Activated CD4-positive, alpha-beta T cell treated with anti-CD3 and anti-CD28 coated beads for 36 hours (primary cell): ENCODE results near the gene WDR88. TPM values are rescaled to one million over a fixed set of nuclear protein-coding genes. Genes with fewer than 3 reads are reported as not detected.
A peak's percentile ranks its signal among the peaks of the same experiment; 100 is the strongest.
"Not testable (repeated sequence)": the region's sequence is repeated elsewhere in the genome, so short reads cannot be mapped to it uniquely, and the experiment has no call there.

Experiments used
- ATAC-seq: fragments of 200-7000 bp; cut with Tn5 transposase; one replicate; pipeline ENCODE4 v1.10.0; 2021; ENCODE audit warnings: mild to moderate bottlenecking, moderate library complexity
- CTCF ChIA-PET: fragments of 350-600 bp; sonication (Branson Sonifier 250); formaldehyde crosslinking; loops from one replicate; lab custom pipeline; 2021; ENCODE audit warnings: antibody characterized with exemption; lab: Charles Lee
- POLR2A ChIA-PET: fragments of 350-600 bp; sonication (Branson Sonifier 250); formaldehyde crosslinking; loops from one replicate; lab custom pipeline; 2021; ENCODE audit warnings: antibody characterized with exemption, inconsistent platforms; lab: Charles Lee
- DNase-seq: peaks from one replicate; pipeline ENCODE4 v3.0.0-alpha.2; 2020
- H3K27ac Mint-ChIP-seq: one replicate; pipeline ENCODE4 v1.8.0; 2021; ENCODE audit warnings: mixed read lengths
- H3K27me3 Mint-ChIP-seq: one replicate; pipeline ENCODE4 v1.8.0; 2021; ENCODE audit warnings: mixed read lengths
- H3K36me3 Mint-ChIP-seq: one replicate; pipeline ENCODE4 v1.8.0; 2021; ENCODE audit warnings: low read depth, mixed read lengths
- H3K4me1 Mint-ChIP-seq: one replicate; pipeline ENCODE4 v1.8.0; 2021; ENCODE audit warnings: mixed read lengths
- H3K4me3 Mint-ChIP-seq: one replicate; pipeline ENCODE4 v1.8.0; 2021; ENCODE audit warnings: mild to moderate bottlenecking, moderate library complexity, mixed read lengths
- H3K9me3 Mint-ChIP-seq: one replicate; pipeline ENCODE4 v1.8.0; 2021; ENCODE audit warnings: low read depth, mixed read lengths
- intact Hi-C, 2 experiments: fragments of 100-400 bp; cut with DNase I in 1 of 2; cut with micrococcal nuclease in 1 of 2; formaldehyde crosslinking; loops; one replicate each; pipeline versions ENCODE4 v1.14.2 to v1.15.1; 2022 to 2024; cut with DNase I, micrococcal nuclease
- total RNA-seq, 2 experiments: library from RNA; stranded (reverse); gene quantifications; one replicate each; pipeline ENCODE4 v1.2.3, GENCODE V29; 2021

Gene WDR88
- total RNA-seq, 2 experiments from 2014 or later = 0.21 TPM; not detected in 1

DNA sequence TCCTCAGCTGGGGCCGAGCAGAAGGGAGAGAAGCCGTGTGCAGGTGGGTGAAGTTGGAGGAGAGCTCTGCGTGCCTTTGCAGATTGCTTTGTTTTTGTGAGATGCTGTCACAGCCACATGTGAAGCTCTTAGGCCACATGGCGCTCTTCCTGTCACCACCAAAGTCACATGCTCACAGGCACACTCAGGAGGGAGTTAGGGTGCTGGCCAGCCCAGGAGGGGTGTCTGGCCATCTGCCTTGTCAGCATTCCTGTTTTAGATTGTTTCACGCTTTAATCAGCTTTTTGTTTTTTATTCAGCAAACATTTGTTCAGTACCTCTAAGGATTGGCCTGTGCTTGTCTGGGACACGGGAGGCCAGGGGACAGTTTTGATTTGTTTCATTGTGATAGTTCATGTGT is 29.0 kb upstream of the WDR88 start:
- intact Hi-C loops = no loop called here
- POLR2A ChIA-PET = no interaction called here
- no peaks in the 10 kb centered on the region for H3K4me1 Mint-ChIP-seq
- CTCF ChIA-PET = interaction anchor here (1.5 kb wide), 1 partner anchor 10 kb away, joined by 4 read pairs; no protein-coding TSS in a partner anchor
- peaks cover 36% of the 10 kb centered on the region for H3K36me3 Mint-ChIP-seq
- no peak for DNase-seq
- H3K9me3 Mint-ChIP-seq = no peaks in the 10 kb centered on the region
- no peaks in the 10 kb centered on the region for H3K27me3 Mint-ChIP-seq
- H3K4me3 Mint-ChIP-seq = no peak overlapping the region
- no peak for ATAC-seq
- no peak overlapping the region for H3K27ac Mint-ChIP-seq

DNA sequence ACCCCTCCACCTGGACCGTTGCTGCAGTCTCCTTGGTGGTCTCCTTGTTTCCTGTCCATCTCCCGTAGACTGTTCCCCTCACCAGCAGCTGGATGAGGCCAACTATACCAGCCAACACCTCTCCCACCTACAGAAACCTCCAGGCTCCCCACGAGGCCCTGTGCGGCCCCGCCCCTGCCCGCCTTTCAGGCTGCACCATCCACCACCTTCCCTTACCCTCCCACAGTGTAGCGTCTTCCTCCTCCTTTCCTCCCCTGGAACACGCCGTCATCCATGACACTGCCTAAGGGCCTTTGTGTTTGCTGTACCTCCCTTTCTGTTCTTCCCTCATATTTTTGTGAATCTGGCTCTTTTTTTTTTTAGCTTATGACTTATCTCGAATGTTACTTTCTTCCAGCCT is 23.8 kb upstream of the WDR88 start:
- H3K4me1 Mint-ChIP-seq = no peaks in the 10 kb centered on the region
- peaks cover 34% of the 10 kb centered on the region for H3K36me3 Mint-ChIP-seq
- no peak overlapping the region for H3K4me3 Mint-ChIP-seq
- POLR2A ChIA-PET = no interaction called here
- H3K27me3 Mint-ChIP-seq = no peaks in the 10 kb centered on the region
- ATAC-seq (no peak), DNase-seq (no peak)
- CTCF ChIA-PET = interaction anchor here (0.7 to 1.2 kb wide), 2 partner anchors 17 to 280 kb away, joined by 3 to 4 read pairs; no protein-coding TSS in a partner anchor
- H3K27ac Mint-ChIP-seq = no peak overlapping the region
- intact Hi-C loops = no loop called here
- H3K9me3 Mint-ChIP-seq = no peaks in the 10 kb centered on the region

DNA sequence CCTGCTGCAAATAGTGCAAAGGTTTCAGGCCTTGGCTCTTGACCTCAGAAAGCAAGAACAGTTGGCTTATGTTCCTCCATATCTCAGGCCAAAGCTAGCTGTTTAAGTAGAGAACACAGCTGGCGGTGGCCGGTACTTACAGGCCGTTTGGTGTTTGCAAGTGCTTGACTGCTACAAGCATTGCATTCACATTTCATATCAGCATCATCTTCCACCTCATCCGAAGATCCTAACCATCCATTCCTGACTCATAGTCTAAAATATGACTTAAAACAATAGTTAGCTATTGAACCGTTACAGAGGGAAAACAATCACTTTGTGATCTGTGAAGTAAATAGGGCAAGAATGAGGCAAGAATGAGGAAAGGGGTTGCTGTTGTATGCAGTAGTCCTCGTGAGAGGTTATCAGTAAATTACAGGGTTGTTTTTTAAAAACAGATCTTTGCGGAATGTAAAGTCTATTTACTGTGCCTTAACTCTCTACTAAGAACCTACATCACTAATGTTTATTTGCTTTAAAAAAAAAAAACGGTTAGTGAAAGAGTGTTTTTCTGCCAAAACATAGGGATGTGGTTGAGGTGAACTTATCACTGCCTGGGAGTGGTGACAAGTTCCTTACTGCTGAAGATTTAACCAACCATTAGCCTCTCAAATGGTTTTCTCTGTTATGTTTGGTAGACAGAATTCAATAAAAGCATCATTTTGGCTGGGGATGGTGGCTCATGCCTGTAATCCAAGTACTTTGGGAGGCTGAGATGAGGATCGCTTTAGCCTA is 21.6 kb upstream of the WDR88 start:
- no peak overlapping the region for H3K4me3 Mint-ChIP-seq
- no peaks in the 10 kb centered on the region for H3K27me3 Mint-ChIP-seq
- H3K36me3 Mint-ChIP-seq = peaks cover 40% of the 10 kb centered on the region
- no peaks in the 10 kb centered on the region for H3K9me3 Mint-ChIP-seq
- no peak overlapping the region for H3K27ac Mint-ChIP-seq
- ATAC-seq (no peak), DNase-seq (no peak)
- H3K4me1 Mint-ChIP-seq = no peaks in the 10 kb centered on the region
- POLR2A ChIA-PET = no interaction called here
- CTCF ChIA-PET = no interaction called here
- intact Hi-C loops = no loop called here

DNA sequence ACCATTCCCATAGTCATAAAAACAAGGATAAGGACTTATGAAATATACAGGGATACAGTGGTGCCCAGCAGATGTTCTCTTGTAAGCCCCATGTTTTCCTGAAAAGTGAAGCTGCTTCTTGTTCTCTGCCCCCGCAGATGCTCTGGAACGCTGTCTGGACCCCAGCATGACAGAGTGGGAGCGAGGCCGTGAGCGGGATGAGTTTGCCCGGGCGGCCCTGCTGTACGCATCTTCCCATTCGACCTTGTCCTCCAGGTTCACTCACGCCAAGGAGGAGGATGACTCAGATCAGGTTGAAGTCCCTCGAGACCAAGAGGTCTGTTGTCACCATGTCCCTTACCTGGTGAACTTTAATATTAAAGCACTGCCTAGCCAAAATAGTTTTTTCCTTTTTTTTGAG is 20.3 kb upstream of the WDR88 start:
- H3K27ac Mint-ChIP-seq = no peak overlapping the region

DNA sequence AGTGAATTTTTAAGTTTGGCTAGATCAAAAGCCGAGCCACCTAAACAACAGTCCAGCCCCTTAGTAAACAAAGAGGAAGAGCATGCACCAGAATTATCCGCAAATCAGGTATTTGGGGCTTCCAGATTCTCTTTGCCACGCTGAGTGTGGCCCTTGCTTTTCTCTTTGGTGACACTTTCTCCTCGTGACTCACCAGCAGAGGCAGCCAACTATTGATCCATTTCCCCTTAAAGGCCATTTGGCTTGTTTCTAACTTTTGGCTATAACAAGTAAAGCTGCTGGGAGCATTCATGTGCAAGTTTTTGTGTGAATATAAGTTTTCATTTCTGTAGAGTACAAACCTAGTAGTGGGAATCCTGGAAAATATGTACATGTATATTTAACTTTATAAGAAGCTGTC is 17.6 kb upstream of the WDR88 start:
- peaks cover 54% of the 10 kb centered on the region for H3K36me3 Mint-ChIP-seq
- CTCF ChIA-PET = interaction anchor here (1.1 to 1.7 kb wide), 2 partner anchors 9 to 11 kb away, joined by 4 to 5 read pairs; no protein-coding TSS in a partner anchor
- POLR2A ChIA-PET = no interaction called here
- no peak for ATAC-seq
- intact Hi-C loops = no loop called here
- no peaks in the 10 kb centered on the region for H3K27me3 Mint-ChIP-seq
- no peak overlapping the region for H3K27ac Mint-ChIP-seq
- no peaks in the 10 kb centered on the region for H3K4me1 Mint-ChIP-seq
- H3K9me3 Mint-ChIP-seq = no peaks in the 10 kb centered on the region
- H3K4me3 Mint-ChIP-seq = no peak overlapping the region
- no peak for DNase-seq

More for the DNA sequence above, 20.3 kb upstream of the WDR88 start:
- DNase-seq (no peak), ATAC-seq (no peak)
- Mint-ChIP-seq H3K36me3 (peaks cover 46% of the 10 kb centered on the region), H3K9me3 (no peaks in the 10 kb centered on the region), H3K4me1 (no peaks in the 10 kb centered on the region), H3K27me3 (no peaks in the 10 kb centered on the region), H3K4me3 (no peak overlapping the region)
- CTCF ChIA-PET = no interaction called here
- intact Hi-C loops = no loop called here
- POLR2A ChIA-PET = no interaction called here

DNA sequence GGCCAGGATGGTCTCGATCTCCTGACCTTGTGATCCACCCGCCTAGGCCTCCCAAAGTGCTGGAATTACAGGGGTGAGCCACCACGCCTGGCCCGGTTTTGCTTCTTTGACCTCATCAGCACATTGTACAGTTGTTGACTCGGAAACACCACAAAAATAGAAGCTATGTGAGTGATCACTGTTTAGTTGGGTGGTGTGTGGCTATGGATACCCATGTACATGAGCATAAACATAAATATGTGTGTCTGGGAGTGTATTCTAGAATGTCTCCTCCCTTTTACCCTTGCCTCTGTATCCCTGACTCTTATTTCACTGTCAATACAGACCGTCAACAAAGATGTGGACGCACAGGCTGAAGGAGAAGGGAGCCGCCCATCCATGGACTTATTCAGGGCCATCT is 14.4 kb upstream of the WDR88 start:
- peaks cover 40% of the 10 kb centered on the region for H3K36me3 Mint-ChIP-seq
- DNase-seq (no peak), ATAC-seq (no peak)
- no peaks in the 10 kb centered on the region for H3K4me1 Mint-ChIP-seq
- intact Hi-C loops = loop anchor here in 1 of 2 experiments (5.0 kb wide), 2 partner anchors 425 to 520 kb away; partner anchors contain the start of gene NUDT19
- ChIA-PET CTCF (interaction anchor here (0.6 to 1.1 kb wide), 2 partner anchors 183 to 302 kb away, joined by 3 read pairs; no protein-coding TSS in a partner anchor), POLR2A (interaction anchor here (0.6 kb wide), 2 partner anchors 13 to 34 kb away, joined by 3 to 4 read pairs; no protein-coding TSS in a partner anchor)
- H3K27ac Mint-ChIP-seq = no peak overlapping the region
- H3K4me3 Mint-ChIP-seq = no peak overlapping the region
- H3K27me3 Mint-ChIP-seq = no peaks in the 10 kb centered on the region
- no peaks in the 10 kb centered on the region for H3K9me3 Mint-ChIP-seq

DNA sequence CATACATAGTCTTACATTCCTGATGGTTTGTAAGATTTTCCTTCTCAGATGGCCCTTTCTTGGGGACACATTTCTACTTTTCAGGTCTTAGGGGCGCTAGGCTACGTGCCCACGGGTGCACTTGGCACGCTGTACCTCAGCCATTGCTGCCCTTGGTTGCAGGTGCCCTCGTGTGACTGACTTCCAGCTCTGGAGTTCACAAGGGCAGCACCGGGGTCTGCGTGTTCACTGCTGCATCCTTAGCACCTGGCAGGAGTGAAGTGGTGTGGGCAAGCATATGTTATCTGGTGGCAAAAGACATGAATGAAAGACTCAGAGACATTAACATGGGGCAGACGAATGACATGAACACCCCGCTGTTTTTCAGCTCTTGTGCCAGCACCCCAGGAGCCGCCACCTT is 13.3 kb upstream of the WDR88 start:
- intact Hi-C loops = loop anchor here (1.0 to 5.0 kb wide), 3 partner anchors 142 to 521 kb away; partner anchors contain the start of gene NUDT19 (in 1 of the 2)
- Mint-ChIP-seq H3K4me1 (no peaks in the 10 kb centered on the region), H3K4me3 (no peak overlapping the region), H3K27ac (no peak overlapping the region), H3K36me3 (peaks cover 37% of the 10 kb centered on the region), H3K27me3 (no peaks in the 10 kb centered on the region), H3K9me3 (no peaks in the 10 kb centered on the region)
- CTCF ChIA-PET = interaction anchor here (1.0 to 1.1 kb wide), 2 partner anchors 143 to 300 kb away, joined by 3 read pairs; no protein-coding TSS in a partner anchor
- DNase-seq (no peak), ATAC-seq (no peak)
- POLR2A ChIA-PET = no interaction called here

DNA sequence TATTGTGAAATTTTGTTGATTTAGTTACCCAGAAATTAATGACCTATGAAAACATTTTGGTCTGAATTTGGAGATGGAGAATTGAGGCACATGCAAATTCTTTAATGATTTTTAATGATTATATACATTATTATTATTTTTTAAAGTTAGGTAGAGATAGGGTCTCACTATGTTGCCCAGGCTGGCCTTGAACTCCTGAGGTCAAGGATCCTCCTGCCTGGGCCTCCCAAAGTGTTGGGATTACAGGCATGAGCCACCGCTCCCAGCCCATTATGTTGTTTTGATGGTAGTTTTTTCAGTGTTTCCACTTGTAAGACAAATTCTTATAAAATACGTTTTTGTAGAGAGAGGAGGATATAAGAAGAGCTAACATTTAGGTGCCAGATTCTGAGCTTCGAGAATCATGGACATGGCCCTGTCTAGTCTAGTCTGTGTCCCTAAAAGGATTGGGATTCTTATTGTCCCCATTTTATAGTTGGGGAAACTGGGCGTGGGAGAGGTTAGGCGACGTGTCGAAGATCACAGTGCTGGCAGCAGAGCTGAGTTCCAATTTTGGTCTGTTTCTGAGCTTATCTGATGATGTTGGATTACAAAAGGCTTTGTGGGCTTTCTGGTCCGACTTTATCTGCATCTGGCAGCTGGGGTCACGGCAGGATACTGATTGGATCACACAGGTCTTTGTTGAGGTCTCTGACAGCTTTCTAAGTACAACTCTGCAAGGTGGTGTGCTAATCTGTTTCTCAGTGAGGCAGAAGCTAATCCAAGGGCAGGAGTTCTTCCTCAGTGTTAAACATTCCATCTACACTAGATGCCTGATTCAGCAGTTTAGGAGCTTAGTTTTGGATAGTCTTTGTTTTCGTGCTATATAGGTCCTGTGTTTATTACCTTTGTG is 7.5 kb upstream of the WDR88 start:
- Mint-ChIP-seq H3K4me1 (peaks cover 4% of the 10 kb centered on the region), H3K36me3 (peaks cover 20% of the 10 kb centered on the region), H3K27me3 (no peaks in the 10 kb centered on the region), H3K27ac (no peak overlapping the region), H3K9me3 (no peaks in the 10 kb centered on the region), H3K4me3 (no peak overlapping the region)
- intact Hi-C loops = loop anchor here in 1 of 2 experiments (5.0 kb wide), 1 partner anchor 113 kb away; no protein-coding TSS in a partner anchor
- ATAC-seq (no peak), DNase-seq (no peak)
- ChIA-PET CTCF (interaction anchor here (0.5 to 6.4 kb wide), 9 partner anchors 10 to 281 kb away, joined by 3 to 41 read pairs (median 5); partner anchors contain the start of gene CEP89), POLR2A (interaction anchor here (0.6 kb wide), 1 partner anchor 780 kb away, joined by 4 read pairs; no protein-coding TSS in a partner anchor)

DNA sequence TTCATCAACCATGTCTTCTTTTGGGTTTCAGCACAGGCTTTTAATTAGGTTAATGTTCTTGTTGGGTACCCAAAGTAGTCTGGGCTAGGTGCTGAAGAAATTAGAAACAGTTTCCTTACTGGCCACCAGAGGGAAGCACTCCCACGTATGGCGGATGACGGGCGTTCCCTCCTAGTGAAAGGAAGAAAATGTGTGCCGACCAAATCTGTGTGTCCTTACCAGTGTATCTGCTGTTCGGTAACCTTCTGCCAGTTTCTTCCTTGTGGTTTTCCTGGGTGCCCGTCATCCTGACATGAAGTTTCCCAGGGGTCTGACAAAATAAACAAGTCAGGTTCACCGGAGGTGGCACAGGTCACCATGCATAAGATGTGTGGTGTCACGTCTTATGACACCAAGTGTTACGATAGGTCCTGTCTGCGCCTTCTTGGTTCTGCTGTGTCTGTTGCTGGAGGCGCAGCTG is 6.0 kb upstream of the WDR88 start:
- Mint-ChIP-seq H3K36me3 (peaks cover 20% of the 10 kb centered on the region), H3K27me3 (no peaks in the 10 kb centered on the region), H3K27ac (no peak overlapping the region), H3K4me3 (no peak overlapping the region), H3K9me3 (no peaks in the 10 kb centered on the region), H3K4me1 (peaks cover 4% of the 10 kb centered on the region)
- POLR2A ChIA-PET = no interaction called here
- peak; percentile 96 for ATAC-seq
- intact Hi-C loops = loop anchor here (1.0 to 5.0 kb wide), 5 partner anchors 51 to 281 kb away; no protein-coding TSS in a partner anchor
- CTCF ChIA-PET = interaction anchor here (0.6 to 6.4 kb wide), 18 partner anchors 8 to 739 kb away, joined by 3 to 41 read pairs (median 4); partner anchors contain the start of gene CEP89
- peak; percentile 76 for DNase-seq

DNA sequence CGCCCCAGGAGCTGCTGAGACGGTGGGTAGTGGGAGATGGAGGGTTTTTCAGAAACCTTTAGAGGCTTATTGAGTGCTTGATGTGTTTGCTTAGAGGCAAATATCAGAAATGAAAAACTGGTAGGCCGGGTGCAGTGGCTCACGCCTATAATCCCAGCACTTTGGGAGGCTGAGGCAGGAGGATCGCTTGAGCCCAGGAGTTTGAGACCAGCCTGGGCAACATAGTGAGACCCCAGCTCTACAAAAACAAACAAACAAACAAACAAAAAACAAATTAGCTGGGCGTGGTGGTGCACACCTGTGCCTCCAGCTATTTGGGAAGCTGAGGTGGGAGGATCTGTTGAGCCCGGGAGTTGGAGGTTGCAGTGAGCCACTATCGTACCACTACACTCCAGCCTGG is 5.2 kb upstream of the WDR88 start:
- DNase-seq, H3K4me3 Mint-ChIP-seq, ATAC-seq, POLR2A ChIA-PET, H3K27me3 Mint-ChIP-seq, H3K9me3 Mint-ChIP-seq, H3K27ac Mint-ChIP-seq, H3K4me1 Mint-ChIP-seq: not testable (repeated sequence)
- peaks cover 22% of the 10 kb centered on the region for H3K36me3 Mint-ChIP-seq
- CTCF ChIA-PET = interaction anchor here (0.7 to 6.4 kb wide), 7 partner anchors 8 to 279 kb away, joined by 3 to 41 read pairs (median 4); no protein-coding TSS in a partner anchor
- intact Hi-C loops = loop anchor here (1.0 to 5.0 kb wide), 5 partner anchors 50 to 280 kb away; no protein-coding TSS in a partner anchor
